Cardiac fibroblast (primary cell): ENCODE results near the gene CERK.
"Not testable (repeated sequence)": the region's sequence is repeated elsewhere in the genome, so short reads cannot be mapped to it uniquely, and the experiment has no call there.

ENCODE experiments used
- DNase-seq, 2 donors: peaks; one replicate each; pipeline versions ENCODE4 v3.0.0 to v3.0.0-alpha.2; 2010; ENCODE audit warnings: low read depth in 2 of 2
- H3K4me3 ChIP-seq, 2 donors: replicated peaks in 1 of 2; 1 replicate in 1 of 2; 2 replicates in 1 of 2; pipeline ENCODE4 v1.5.1; 2011; ENCODE audit warnings: low read depth in 2 of 2, low read length in 2 of 2, mild to moderate bottlenecking in 2 of 2, moderate library complexity in 1 of 2
- TF ChIP-seq, protein P1 (sequence below): IDR thresholded peaks from one replicate; pipeline ENCODE4 v1.5.1; 2011; ENCODE audit warnings: low read depth, mild to moderate bottlenecking, low read length, inconsistent platforms

The CERK gene

DNA sequence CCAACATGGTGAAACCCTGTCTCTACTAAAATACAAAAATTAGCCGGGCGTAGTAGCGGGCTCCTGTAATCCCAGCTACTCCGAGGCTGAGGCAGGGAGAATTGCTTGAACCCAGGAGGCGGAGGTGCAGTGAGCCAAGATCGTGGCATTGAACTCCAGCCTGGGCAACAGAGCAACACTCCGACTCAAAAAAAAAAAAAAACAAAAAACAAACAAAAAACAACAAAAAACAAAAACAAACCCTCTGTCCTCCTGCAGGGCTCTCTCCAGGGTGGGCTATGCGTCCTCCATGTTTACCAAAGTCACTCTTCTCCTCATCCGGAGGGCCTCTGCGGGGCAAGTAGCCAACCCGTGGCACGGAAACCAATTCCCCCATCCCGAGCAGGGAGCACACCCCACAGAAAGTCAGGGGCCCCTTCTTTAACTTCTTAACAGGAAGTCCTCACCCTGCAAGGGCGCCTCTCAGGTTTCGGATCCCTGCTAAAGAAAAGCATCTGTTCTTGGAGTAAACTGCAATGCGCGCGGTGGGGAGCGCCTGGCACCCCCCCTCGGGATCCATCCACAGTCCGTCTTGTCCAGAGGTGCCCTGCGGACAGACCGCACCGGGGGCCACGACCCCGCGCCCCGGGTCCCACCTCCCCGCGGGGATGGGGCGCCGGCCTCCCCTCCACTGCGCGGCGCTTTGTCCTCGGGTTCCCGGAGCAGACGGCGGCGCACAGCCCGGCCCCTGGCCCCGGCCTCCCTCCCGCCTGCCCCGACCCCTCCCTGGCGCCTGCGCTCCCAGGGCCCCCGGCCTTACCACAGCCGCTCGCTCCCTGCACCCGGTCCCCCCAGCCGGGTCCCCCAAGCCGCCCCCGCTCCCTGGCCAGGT lies 712 bp downstream of the CERK start:
- peak overlapping the region; percentile 69 to 72 for H3K4me3 ChIP-seq
- TF ChIP-seq, protein P1, sequence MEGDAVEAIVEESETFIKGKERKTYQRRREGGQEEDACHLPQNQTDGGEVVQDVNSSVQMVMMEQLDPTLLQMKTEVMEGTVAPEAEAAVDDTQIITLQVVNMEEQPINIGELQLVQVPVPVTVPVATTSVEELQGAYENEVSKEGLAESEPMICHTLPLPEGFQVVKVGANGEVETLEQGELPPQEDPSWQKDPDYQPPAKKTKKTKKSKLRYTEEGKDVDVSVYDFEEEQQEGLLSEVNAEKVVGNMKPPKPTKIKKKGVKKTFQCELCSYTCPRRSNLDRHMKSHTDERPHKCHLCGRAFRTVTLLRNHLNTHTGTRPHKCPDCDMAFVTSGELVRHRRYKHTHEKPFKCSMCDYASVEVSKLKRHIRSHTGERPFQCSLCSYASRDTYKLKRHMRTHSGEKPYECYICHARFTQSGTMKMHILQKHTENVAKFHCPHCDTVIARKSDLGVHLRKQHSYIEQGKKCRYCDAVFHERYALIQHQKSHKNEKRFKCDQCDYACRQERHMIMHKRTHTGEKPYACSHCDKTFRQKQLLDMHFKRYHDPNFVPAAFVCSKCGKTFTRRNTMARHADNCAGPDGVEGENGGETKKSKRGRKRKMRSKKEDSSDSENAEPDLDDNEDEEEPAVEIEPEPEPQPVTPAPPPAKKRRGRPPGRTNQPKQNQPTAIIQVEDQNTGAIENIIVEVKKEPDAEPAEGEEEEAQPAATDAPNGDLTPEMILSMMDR = no peak
- peak; percentile 33 to 48 for DNase-seq

DNA sequence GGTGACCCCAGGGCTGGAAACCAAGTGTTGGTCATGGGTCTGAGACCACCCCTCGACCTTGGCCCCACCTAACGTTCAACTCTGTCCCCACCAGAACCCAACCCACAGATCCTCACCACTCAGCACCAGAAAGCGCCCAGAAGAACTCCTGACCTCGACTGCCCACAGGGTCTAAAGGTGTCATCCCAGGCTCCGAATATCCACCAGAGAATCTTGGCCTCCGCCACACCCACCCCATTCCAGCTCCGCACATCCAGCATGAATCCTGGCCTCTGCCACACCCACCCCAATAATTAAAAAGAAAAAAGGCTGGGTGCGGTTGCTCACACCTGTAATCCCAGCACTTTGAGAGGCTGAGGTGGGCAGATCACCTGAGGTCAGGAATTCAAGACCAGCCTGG lies 1.3 kb downstream of the CERK start:
- TF ChIP-seq, protein P1 = no peak
- no peak for DNase-seq
- peak overlapping the region; percentile 69 to 72 for H3K4me3 ChIP-seq

DNA sequence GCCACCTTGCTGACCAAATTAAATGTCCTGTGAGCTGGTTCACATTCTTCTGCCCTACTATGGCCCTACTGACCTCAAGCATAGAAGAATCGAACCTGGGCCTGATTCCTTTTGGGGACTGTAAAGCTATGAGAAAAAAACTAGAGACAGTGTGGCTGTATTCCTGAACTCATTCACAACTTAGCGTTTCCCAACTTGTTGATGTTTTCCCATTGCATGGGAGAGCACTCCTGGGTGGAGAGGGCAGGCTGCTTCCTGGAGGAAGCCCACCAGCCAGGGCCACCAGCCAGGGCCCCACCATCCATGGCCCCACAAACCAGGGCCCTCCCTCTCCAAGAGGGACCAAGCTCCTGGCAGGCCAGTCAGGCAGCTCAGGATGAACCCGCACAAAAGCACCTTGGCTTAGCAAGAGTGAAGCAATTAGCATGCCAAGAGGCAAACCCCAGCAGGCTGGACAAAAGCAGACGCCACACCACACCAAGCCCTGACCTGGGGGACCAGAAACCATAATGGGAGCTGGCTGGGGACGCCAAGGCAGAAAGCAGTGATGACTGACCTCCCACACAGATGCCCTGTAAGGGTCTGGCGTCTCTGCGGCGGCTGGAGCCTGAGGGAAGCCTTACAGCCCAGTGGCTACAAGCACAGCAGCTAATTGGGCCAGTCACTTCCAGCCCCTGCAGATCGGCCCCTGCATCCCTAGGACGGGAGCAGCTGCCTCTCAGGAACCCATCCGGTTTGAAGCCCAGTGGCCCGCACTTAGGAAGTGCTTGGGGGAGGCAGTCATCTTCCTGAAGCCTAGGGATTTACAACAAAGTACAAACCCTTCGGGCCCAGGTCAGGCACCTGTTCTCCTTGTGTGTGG lies 2.1 kb downstream of the CERK start:
- no peak for DNase-seq
- H3K4me3 ChIP-seq = peak overlapping the region in 1 of 2 donors; percentile 69

DNA sequence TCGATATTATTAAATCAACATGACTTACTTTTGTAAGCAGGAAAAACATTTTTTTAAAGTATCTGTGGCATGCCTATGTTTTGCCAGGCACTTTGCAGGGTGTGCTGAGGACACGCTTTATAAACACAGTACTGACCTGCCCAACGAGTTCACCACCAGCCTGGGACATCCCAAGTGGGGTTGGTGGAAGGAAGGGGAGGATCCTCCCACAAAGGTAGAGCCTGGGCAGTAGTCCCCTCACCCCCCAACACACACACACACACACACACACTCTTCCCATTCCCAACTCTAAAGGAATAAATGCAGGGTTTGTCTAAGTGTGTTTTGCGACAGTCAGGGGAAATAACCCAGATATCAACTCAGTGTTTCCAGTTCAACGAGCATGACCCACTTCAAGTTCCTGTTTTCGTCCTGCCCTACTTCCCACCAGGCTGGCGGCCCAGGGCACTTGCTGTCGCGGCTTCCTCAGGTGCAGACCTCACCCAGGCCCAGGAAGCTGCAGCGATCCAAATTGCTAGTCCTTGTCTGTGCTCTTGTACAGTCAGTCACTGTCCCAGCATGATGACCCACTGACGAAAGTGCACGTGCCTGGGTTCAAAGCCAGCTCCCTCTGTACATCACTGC lies 3.1 kb downstream of the CERK start:
- no peak overlapping the region for H3K4me3 ChIP-seq
- TF ChIP-seq, protein P1 = no peak
- no peak for DNase-seq

More for the DNA sequence above, 2.1 kb downstream of the CERK start:
- TF ChIP-seq, protein P1 = no peak

DNA sequence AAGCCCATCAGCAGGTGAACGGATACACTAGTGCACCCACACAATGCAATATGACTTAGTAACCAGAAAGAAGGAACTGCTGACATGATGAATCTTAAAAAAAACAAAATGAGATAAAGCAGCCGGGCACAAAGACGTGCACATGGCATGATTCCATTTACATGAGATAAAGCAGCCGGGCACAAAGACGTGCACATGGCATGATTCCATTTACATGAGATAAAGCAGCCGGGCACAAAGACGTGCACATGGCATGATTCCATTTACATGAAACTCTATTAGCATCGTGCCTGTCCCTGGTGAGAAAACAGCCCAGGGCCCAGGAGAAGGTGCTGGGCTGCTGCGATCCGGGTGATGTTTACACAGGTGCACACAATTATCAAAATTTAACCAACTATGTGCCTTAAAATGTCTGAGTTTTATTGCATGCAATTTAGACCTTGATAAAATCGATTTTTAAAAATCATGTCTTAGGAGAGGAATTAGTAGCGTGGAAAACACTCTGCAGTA lies 3.8 kb downstream of the CERK start:
- peak in 1 of 2 donors; percentile 50 for DNase-seq
- not testable (repeated sequence) for H3K4me3 ChIP-seq

DNA sequence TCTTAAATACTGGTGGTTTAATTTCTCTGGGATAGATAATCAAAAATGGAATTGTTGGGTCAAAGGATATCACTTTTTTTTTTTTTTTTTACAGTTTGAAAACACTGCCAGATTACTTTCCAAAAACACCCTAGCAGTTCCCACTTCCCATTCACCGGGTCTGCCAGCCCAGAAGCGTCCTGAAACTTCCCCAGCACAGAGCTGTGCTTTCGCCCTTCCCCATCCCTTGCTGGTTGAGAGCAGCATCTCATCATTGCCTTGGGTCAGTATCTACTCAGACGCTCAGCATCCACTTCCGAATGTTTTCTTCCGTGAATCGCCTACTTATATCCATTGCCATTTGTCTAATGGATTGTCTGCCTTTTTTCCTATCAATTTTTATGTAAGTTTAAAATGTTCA lies 5.5 kb downstream of the CERK start:
- TF ChIP-seq, protein P1 = no peak
- H3K4me3 ChIP-seq = no peak overlapping the region
- DNase-seq = no peak
